HG02973 (cell line): ENCODE results near the gene ADAM17.
"Not testable (repeated sequence)": the region's sequence is repeated elsewhere in the genome, so short reads cannot be mapped to it uniquely, and the experiment has no call there.

Experiments
- ATAC-seq: cut with Tn5 transposase; IDR thresholded peaks from one replicate; pipeline ENCODE4 v1.9.1; 2021; ENCODE audit warnings: moderate library complexity; ENCODE audit not compliant: unreplicated experiment

Gene ADAM17

DNA sequence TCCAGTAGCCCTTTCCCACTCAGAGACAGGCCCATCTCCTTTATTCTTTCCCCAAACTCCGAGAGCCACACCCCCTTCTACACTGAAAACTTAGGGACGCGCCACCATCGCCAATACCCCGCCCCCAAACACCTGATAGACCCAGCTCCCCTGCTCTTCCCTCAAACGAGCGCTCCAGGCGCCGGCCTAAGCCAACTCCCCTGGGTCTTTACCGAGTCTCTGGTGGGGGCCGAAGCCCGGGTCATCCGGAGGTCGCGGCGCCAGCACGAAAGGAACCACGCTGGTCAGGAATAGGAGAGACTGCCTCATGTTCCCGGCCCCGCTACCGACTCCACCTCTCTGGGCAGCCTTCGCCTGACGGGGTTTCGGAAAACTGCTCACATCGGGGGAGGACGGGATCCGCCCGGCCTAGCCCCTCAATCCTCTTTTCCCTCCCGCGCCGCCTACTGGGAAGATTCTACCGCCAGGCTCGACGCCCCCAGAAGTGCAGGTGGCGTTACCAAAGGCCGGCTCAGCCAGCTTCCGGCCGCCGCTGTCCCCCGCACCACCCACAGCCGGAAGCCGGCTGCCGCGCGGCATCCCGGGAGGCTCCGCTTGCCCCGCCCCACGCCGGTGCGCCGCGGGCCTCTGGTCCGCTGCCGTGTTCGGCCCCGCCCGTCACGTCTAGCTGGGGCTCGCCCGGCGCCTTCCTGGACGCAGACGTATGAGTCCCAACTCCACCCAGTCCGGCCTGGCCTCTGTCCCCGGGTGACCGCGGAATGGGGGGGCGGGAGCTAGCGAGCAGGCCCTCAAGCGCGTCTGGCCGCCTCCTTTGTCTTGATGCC lies at the start of gene ADAM17:
Gene ADAM17, minus strand, starts transcription at position 534 of the 824 bp plus-strand sequence. Its CDS starts 225 bp downstream, at position 309.
- peak; percentile 80 for ATAC-seq

DNA sequence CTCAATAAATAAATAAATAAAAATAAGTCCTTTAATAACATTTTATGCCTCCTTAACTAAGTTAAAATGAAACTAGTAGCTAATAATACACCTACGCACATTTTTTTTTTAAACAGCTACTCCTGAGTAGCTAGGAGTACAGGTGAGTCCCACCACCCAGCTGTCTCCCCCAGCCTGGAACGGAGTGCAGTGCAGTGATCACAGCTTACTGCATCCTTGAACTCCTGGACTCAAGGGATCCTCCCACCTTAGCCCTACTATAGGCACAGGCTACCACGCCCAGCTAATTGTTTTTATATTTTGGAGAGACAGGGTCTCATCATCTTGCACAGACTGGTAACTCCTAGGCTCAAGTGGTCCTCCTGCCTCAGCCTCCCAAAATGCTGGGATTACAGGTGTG lies 46.8 kb upstream of the ADAM17 start:
- ATAC-seq, result no peak

DNA sequence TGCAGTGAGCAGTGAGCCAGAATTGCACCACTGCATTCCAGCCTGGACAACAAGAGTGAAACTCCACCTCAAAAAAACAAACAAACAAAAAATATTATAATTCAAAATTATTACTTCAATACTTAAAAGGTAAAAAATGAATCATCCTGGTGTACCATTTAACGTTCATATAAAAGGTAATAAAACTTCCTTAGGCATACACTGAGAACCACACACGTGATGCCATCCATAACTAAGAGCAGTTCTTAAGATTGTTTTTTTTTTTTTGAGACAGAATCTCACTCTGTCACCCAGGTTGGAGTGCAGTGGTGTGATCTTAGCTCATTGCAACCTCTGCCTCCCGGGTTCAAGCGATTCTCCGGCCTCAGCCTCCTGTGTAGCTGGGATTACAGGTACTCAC lies 45.8 kb upstream of the ADAM17 start:
- ATAC-seq, result no peak

DNA sequence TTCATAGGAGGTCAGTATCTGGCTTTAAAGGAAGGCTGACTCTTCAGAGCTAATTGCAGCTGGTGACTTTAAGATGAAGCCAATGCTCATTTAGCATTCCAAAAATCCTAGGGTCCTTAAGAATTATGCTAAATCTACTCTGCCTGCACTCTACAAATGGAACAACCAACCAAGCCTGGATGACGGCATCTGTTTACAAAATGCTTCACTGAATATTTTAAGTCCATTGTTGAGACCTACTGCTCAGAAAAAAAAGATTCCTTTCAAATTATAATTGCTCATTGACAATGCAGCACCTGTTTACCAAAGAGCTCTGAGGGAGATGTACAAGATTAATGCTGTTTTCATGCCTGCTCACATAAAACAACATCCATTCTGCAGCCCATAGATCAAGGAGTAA lies 43.8 kb upstream of the ADAM17 start:
- no peak for ATAC-seq

DNA sequence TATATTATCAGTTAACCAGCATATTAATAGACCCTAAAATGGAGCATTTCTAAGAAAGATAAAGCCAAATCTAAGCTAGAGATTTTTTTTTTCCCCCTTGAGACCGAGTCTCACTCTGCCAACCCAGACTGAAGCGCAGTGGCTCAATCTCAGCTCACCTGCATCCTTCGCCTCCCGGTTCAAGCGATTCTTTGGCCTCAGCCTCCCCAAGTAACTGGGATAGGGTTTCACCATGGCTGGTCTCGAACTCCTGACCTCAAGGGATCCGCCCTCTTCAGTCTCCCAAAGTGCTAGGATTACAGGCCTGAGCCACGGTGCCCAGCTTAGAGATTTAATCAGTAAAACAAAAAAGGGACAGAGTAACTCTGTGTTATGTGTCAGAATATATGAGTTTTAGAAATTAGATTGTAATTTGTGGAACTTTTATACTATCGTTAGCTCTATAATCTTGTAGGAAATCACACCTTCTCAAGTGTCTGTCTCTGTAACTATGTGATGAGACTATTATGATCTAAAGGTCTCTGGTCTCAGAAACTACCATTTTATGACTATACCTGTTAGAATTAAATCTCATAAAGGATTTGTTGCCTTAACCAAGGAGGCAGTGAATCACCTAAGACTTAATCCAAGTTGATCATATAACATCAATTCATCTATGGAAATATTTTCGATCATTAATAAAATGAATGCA lies 41.1 kb upstream of the ADAM17 start:
- ATAC-seq, result no peak

DNA sequence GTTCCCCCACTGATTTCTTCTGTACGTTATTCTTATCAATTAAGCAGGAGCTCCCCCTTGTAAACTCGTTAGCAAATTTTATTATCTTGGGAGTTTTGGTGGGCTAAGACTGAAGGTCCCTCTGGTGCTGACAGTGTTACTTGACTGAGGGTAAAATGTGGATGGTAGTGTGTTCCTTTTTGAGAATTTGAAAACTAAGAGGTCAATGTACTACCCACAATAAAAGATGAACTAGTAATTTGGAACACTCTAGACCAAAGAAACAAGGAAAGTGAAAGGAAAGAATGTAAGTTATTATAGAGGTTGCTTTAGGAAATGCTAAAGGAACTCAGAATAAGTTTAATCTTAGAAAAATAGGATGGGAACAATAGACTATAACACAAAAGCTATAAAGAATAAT lies 40.1 kb upstream of the ADAM17 start:
- no peak for ATAC-seq

DNA sequence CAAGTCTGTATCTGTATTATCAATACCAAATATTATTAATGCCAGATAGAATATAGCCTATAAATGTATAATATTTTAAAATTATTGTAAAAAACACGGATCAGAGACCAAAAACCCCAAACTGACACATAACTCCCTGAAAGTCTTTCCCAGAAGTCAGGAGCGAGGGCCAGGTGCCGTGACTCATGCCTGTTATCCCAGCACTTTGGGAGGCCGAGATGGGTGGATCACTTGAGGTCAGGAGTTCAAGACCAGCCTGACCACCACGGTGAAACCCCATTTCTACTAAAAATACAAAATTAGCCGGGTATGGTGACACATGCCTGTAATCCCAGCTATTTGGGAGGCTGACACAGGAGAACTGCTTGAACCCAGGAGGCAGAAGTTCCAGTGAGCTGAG lies 39.6 kb upstream of the ADAM17 start:
- ATAC-seq, result not testable (repeated sequence)

DNA sequence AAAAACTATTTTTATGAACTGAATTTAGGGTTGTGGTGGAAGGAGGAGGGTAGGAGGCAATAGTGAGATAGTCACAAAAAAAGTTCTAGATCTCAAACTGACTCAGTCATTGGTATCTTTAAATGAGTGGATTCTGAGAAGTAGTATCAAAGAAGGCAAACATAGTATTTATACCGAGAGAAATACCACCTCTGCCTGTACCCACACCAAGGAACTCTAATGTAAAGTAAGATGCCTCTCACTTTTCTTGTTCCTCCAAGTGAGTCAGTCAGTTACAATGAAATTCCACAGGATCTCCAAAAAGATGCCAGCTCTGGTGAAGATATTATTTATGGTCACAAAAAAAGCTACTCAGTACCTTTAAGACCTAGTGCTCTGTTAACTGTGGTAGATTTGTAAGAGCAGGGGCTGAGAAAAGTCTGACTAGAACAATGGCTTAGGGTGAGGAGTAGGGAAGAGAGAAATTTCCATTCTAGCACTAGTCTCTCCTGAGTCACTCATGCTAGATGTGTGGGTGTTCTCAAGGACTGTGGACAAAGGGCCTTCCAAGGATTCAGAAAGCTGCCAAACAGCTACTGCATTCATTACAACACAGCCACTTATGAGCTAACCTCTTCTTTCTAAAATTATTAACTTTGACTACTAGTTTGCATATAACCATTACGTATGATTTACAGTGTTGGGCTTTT lies 38.9 kb upstream of the ADAM17 start:
- ATAC-seq, result no peak

DNA sequence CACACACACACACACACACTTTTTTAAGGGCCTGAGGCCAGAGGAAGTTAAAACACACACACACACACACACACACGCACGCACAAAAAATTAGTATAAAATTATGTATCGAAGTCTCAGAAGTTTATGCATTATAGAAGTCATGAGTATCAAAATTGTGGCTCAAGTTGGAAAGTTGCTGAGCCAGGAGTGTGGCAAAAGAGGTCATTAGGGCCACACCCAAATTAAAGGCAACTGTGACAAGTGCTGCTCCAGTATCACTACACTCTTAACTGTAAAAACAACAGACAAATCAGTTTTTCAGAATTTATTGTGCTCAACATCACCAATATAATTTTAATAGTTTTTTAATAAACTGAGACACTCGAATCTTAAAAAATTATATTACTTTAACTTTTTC lies 38.3 kb upstream of the ADAM17 start:
- ATAC-seq, result no peak

DNA sequence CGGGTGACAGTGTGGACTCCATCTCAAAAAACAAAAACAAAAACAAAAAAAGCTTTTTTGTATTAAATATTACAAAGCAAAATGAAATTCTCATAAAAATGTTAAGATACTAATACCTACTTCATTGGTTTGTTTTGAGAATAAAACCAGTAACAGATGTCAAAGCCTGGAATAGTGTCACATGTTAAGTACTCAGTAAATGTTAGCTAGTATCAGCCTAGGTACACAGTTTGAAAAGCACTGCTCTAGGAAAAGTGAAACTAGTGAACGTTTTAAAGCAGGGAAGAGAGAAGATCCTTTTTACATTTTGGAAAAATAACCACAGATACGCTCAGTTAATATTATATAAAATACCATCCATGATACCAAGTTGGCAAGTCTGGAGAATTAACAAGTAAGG lies 37.1 kb upstream of the ADAM17 start:
- no peak for ATAC-seq

DNA sequence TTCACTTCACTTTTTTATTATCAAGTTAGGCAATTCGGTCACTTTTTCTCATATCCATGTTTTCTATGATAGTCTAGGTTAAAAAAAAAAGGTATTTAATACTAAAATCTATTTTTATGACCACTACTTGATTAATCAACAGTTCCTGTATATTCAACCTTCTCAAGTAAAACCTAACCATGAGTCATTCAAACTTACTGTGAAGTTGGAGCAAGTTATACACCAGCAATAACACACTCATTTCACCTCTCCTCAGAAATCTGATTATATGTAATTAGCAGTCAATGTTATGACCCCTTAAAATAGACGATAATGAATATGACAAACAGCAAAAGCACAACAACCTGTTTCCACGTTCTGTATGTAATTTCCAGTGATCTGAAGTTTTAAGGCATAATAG lies 35.0 kb upstream of the ADAM17 start:
- ATAC-seq, result no peak

DNA sequence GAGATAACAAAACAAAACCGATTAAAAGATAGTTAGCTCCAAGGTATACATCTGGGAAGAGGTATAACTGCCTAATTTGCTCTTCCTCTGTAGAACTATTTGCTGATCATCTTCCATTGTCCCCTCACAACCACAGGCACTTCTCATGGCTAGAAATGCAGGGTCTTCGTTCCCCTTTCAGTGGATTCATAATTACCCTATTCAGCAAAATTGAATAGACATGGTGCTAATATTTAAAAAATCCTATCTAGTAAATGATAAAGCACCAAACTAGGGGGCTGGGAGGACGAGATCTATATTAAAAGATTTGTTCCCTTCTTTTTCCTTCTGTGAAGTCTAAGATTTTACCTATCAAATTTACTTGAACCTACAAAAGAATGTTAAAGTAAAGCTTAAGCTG lies 30.8 kb upstream of the ADAM17 start:
- ATAC-seq, result no peak

DNA sequence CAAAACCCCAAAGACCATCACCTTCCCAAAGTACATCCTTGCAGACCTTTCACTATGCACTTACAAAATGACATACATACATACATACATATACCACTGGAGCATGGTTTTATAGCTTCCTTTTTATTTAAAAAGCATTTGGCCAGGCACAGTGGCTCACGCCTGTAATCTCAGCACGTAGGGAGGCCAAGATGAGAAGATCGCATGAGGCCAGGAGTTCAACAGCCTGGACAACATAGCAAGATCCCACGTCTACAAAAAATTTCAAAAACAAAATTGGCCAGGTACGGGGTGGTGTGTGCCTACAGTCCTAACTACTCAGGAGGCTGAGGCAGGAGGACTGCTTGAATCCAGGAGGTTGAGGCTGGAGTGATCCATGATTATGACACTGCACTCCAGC lies 29.9 kb upstream of the ADAM17 start:
- ATAC-seq, result no peak

DNA sequence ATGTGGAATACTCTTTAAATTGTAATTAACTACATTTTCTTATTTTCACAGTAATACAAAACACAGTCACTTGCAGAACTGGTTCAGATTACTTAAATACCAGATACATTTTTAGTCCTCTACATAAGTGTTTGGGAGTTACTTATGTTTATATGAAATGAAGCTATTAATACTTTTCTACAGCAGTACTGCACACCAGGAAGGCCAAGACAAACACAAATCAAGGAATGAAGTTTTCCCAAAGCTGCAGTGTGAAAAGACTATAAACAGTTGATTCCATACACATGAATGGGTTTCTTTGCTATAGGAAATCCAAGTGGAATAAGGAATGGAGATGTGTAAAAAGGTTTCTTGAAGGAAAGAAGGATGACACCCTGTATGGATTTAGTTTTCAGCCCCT lies 29.3 kb upstream of the ADAM17 start:
- ATAC-seq, result not testable (repeated sequence)

DNA sequence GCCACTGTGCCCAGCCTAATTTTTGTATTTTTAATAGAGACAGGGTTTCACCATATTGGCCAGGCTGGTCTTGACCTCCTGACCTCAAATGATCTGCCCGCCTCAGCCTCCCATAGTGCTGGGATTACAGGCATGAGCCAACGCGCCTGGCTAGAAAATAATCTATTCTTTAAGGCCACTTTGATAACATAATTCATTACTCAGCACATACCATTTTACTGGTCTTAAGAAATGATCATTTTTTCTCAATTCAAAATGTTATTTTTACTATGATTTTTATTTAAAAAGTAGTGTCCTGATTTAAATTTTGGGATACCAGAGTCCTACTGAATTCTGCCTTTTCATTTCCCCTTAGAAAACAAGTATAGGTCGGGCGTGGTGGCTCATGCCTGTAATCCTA lies 27.0 kb upstream of the ADAM17 start:
- ATAC-seq, result no peak

DNA sequence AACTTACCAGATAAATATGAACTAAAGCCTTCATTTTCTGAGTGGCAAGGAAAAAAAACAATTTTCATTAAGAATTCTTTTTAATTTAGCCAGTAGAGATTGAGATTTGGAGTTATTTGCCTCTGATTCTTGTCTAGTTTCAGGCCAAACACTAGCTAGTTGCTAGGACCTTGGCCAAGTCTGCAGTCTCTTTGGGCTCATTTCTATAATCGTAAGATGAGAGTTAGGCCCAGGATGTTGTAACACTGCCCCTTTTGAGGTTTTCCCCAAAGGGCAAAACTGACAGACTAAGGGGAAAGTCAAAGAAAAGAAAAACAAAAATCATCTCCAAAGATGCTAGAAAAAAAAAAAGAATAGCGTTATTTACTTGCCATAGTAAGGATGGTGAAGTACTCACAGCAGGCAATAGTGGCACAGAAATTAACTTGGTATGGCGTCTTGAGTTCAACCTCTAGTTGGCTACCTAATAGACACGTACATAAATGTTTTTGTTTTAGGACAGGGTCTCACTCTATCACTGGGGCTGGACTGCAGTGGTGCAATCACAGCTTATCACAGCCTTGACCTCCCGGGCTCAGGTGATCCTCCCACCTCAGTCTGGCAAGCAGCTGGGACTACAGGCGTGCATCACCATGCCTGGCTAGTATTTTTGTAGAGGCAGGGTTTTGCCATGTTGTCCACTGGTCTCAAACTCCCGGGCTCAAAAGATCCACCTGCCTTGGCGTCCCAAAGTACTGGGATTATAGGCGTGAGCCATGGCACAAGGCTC lies 23.0 kb upstream of the ADAM17 start:
- ATAC-seq, result no peak

DNA sequence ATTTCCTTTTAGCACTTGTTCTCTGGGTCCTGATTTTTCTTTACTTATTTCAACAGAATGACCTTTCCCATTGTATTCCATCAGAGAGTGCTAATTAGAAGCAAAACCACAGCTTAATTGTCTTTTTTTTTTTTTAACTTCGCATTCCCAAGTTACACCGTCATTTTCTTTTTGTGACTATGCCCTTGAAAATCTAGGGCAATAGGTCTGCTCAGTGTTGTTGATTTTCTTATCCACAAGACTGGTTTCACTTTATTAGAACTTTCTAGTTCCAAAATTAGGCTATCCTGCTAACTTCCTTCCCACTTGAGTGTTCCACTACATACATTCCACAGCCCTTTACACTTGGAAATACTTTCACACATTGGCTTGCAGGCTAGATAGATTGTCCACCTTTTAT lies 18.7 kb upstream of the ADAM17 start:
- no peak for ATAC-seq

DNA sequence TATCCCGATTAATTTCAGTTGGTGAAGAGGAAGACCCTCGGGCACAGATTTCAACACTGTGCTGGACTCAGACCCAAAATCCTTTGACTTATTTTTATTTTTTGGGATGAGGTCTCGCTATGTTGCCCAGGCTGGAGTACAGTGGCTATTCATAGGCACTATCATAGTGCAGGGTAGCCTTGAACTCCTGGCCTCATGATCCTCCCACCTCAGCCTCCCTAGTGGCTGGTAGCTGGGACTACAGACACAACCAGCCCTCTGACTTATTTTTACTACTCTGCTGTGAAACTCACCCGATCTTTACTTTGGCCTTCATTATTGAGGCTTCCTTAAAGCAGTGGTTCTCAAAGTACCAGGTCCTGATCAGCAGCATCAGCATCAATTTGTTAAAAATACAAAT lies 18.2 kb upstream of the ADAM17 start:
- no peak for ATAC-seq

DNA sequence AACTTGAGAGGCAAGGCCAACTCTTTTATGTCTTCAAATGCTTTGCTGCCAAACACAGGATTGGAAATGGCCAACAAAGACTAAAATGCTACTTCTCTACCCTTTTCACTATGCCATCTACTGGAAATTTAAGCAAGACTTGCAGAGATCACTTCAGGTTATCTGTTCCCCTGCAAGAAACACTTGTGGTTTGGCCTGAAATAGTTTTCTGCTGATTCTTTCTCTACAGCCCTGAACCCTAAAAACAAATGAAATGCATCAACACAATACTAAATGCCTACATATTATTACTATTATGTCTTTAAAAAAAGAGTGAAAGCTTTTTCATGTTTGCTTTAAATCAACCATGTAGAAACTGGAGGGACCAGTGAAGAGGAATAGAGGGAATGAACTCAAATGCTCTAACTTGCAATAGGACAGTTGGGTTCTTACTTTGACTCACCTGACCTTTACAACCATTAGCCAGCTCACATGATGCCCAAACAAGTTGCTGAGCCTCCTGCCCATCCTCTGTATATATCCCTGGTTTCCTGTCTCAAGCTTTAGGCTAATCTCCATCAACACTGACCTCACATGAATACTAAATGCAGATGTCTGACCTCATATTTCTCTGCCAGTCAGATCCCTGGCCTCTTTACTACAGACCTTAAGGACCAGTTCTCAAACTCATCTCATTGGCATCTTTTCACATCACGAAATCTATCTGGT lies 17.5 kb upstream of the ADAM17 start:
- ATAC-seq, result no peak

DNA sequence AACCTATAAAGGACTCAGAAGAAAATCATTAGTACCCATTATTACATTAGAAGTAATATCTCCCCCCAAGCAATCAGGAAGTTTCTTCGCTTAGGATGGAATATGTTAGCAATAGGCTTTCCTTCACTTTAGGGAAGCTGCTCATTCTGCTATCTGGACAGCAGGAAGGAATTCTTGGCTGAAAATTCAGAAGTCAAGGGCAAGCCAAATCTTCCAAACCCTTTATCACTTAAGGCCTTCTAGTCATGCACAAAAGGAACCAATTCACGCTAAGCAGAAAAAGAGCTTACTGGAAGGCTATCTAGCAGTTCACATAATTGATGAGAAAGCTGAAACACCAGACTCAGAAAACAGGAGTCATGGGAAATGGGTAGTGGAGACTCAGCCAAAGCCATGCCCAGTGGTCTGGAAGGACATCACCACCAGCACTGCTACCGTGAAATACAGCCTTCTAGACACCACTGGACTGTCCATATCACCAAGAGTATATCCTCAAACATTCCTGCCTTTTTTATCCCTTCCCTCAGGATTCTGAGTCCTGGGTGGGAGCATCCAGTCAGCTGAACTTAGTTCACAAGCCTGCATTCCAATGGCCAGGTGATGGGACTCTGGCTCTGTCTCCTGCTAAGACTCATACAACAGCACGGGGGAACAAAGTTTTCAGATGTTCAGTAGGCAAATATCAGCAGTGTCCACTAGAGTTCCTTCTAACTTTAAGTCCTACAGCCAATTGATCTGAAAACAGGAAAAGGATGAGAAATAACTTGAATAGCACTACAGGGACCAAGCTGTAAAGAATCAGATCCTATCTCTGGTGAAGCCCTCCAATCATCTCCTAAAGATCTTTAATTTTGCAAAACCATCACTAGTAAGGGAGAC lies 14.8 kb upstream of the ADAM17 start:
- no peak for ATAC-seq
